HG02884 (cell line): ENCODE measurements around the gene MYO15B.

ENCODE experiments used
- ATAC-seq: cut with Tn5 transposase; IDR thresholded peaks from one replicate; pipeline ENCODE4 v1.9.1; 2021; ENCODE audit warnings: mild to moderate bottlenecking, moderate library complexity; ENCODE audit not compliant: unreplicated experiment

Gene MYO15B

GRCh38 chr17:75601057-75601987, 13.7 kb downstream of the MYO15B start:
- no peak for ATAC-seq

- ATAC-seq, result no peak
Measured at GRCh38 chr17:75602644-75603043, 15.0 kb downstream of the MYO15B start.

- no peak for ATAC-seq
Measured at GRCh38 chr17:75603123-75603522, 15.5 kb downstream of the MYO15B start.

- ATAC-seq, result no peak
Measured at GRCh38 chr17:75604034-75604695, 16.6 kb downstream of the MYO15B start.

- no peak for ATAC-seq
Measured at GRCh38 chr17:75605790-75606189, 18.2 kb downstream of the MYO15B start.

- ATAC-seq, result no peak
Measured at GRCh38 chr17:75607086-75607485, 19.5 kb downstream of the MYO15B start.

- ATAC-seq, result no peak
Measured at GRCh38 chr17:75610103-75610984, 22.7 kb downstream of the MYO15B start.

- no peak for ATAC-seq
Measured at GRCh38 chr17:75611851-75612429, 24.3 kb downstream of the MYO15B start.

GRCh38 chr17:75612906-75613626, 25.5 kb downstream of the MYO15B start:
- no peak for ATAC-seq

GRCh38 chr17:75614006-75614405, 26.4 kb downstream of the MYO15B start:
- no peak for ATAC-seq

GRCh38 chr17:75614556-75615270, 27.1 kb downstream of the MYO15B start:
- ATAC-seq, result no peak

- ATAC-seq, result no peak
Measured at GRCh38 chr17:75615301-75615700, 27.7 kb downstream of the MYO15B start.

- ATAC-seq, result no peak
Measured at GRCh38 chr17:75616521-75617122, 29.0 kb downstream of the MYO15B start.

- ATAC-seq, result no peak
Measured at GRCh38 chr17:75617218-75617617, 29.6 kb downstream of the MYO15B start.

GRCh38 chr17:75617675-75618074, 30.1 kb downstream of the MYO15B start:
- no peak for ATAC-seq

GRCh38 chr17:75619506-75620431, 32.2 kb downstream of the MYO15B start:
- no peak for ATAC-seq

GRCh38 chr17:75621489-75621888, 33.9 kb downstream of the MYO15B start:
- ATAC-seq, result no peak

- no peak for ATAC-seq
Measured at GRCh38 chr17:75622076-75622475, 34.5 kb downstream of the MYO15B start.
